HCT116 (cell line): ENCODE measurements around the gene CEP131. TPM values are rescaled to one million over a fixed set of nuclear protein-coding genes. Genes with fewer than 3 reads are reported as not detected.
"Not testable (repeated sequence)": the region's sequence is repeated elsewhere in the genome, so short reads cannot be mapped to it uniquely, and the experiment has no call there.

ENCODE experiments used
- ATAC-seq: fragments of 200-7000 bp; cut with Tn5 transposase; 2 replicates; pipeline ENCODE4 v1.9.1; 2020; ENCODE audit warnings: mild to moderate bottlenecking, moderate library complexity
- BruUV-seq: library from RNA; stranded (reverse); fragments of 400-500 nt; replicated peaks from 2 replicates; lab custom pipeline; 2021; lab: Mats Ljungman, UMichigan
- CTCF ChIA-PET: fragments of 300-600 bp; sonication (Branson Sonifier 250); formaldehyde crosslinking; loops from one replicate; lab custom pipeline; 2021; ENCODE audit warnings: antibody characterized with exemption; lab: Charles Lee
- POLR2A ChIA-PET: fragments of 300-600, 350-600 bp; sonication (Branson Sonifier 250); formaldehyde crosslinking; loops from one replicate; lab custom pipeline; 2021; ENCODE audit warnings: antibody characterized with exemption; lab: Charles Lee
- RAD21 ChIA-PET, 2 experiments: fragments of 300-600 bp; sonication (Branson Sonifier 250); formaldehyde crosslinking; loops; one replicate each; lab custom pipeline; 2023; ENCODE audit warnings: low total read pairs in 2 of 2; ENCODE audit not compliant: uncharacterized antibody in 2 of 2, unreplicated experiment in 2 of 2, low non-redundant PET in 1 of 2; lab: Charles Lee
- DNase-seq: peaks from one replicate; pipeline ENCODE4 v3.0.0-alpha.2; 2010; ENCODE audit warnings: low read depth, low spot score
- H2AFZ ChIP-seq: fragments of 200-600 bp; shearing (Covaris generic), sonication (generic); 2 replicates; pipeline ENCODE4 v1.6.1; 2017; ENCODE audit warnings: low read depth, mixed run types, mixed read lengths, antibody characterized with exemption, low read length; ENCODE audit not compliant: poor library complexity, severe bottlenecking
- H3K27ac ChIP-seq: 2 replicates; pipeline ENCODE4 v1.5.1; 2012; ENCODE audit warnings: low read depth, low read length
- H3K27me3 ChIP-seq: fragments of 200-600 bp; sonication (generic); 2 replicates; pipeline ENCODE4 v1.6.1; 2016; ENCODE audit warnings: mixed run types, low read length, mixed read lengths; ENCODE audit not compliant: insufficient read depth
- H3K36me3 ChIP-seq, 2 experiments: fragments of 200-500 bp in 1 of 2; fragments of 200-600 bp in 1 of 2; sonication (Bioruptor generic) in 1 of 2; sonication (generic) in 1 of 2; 2 replicates each; pipeline versions ENCODE4 v1.5.1 to v1.6.1; 2014 to 2016; ENCODE audit warnings: low read length in 2 of 2, inconsistent platforms in 1 of 2, mixed read lengths in 1 of 2, mixed run types in 1 of 2; ENCODE audit not compliant: insufficient read depth in 2 of 2, control insufficient read depth in 1 of 2
- H3K4me1 ChIP-seq, 2 experiments: fragments of 200-600 bp in 1 of 2; sonication (generic) in 1 of 2; 2 replicates each; pipeline versions ENCODE4 v1.5.1 to v1.6.1; 2012 to 2017; ENCODE audit warnings: low read length in 2 of 2, inconsistent platforms in 1 of 2, mild to moderate bottlenecking in 1 of 2, mixed read lengths in 1 of 2, mixed run types in 1 of 2, moderate library complexity in 1 of 2; ENCODE audit not compliant: insufficient read depth in 2 of 2, control insufficient read depth in 1 of 2
- H3K4me2 ChIP-seq: fragments of 200-600 bp; sonication (generic); 2 replicates; pipeline ENCODE4 v1.6.1; 2017; ENCODE audit warnings: mixed run types, low read length, mixed read lengths
- H3K4me3 ChIP-seq, 2 experiments: fragments of 200-600 bp in 1 of 2; sonication (generic) in 1 of 2; replicated peaks in 1 of 2; 2 replicates each; pipeline ENCODE4 v1.5.1; 2011 to 2016; ENCODE audit warnings: low read length in 2 of 2, control low read depth in 1 of 2, low read depth in 1 of 2, mild to moderate bottlenecking in 1 of 2, mixed read lengths in 1 of 2, mixed run types in 1 of 2
- H3K79me2 ChIP-seq: fragments of 200-600 bp; sonication (generic); 2 replicates; pipeline ENCODE4 v1.6.1; 2017; ENCODE audit warnings: mild to moderate bottlenecking, mixed run types, low read length, moderate library complexity, mixed read lengths; ENCODE audit not compliant: insufficient read depth
- H3K9ac ChIP-seq: fragments of 200-600 bp; sonication (generic); 2 replicates; pipeline ENCODE4 v1.6.1; 2016; ENCODE audit warnings: low read length, mixed read lengths
- H3K9me2 ChIP-seq: fragments of 200-600 bp; sonication (generic), shearing (Covaris generic); 2 replicates; pipeline ENCODE4 v1.6.1; 2017; ENCODE audit warnings: mixed run types, mild to moderate bottlenecking, moderate library complexity; ENCODE audit not compliant: insufficient read depth
- H3K9me3 ChIP-seq, 2 experiments: fragments of 200-500 bp in 1 of 2; fragments of 200-600 bp in 1 of 2; sonication (Bioruptor generic) in 1 of 2; sonication (generic) in 1 of 2; 2 replicates each; pipeline ENCODE4 v1.6.1; 2014 to 2017; ENCODE audit warnings: low read length in 2 of 2, mixed read lengths in 2 of 2, inconsistent platforms in 1 of 2, low read depth in 1 of 2, mild to moderate bottlenecking in 1 of 2, mixed run types in 1 of 2, moderate library complexity in 1 of 2; ENCODE audit not compliant: control insufficient read depth in 1 of 2, insufficient read depth in 1 of 2
- H4K20me1 ChIP-seq: fragments of 200-600 bp; sonication (generic), shearing (Covaris generic); 2 replicates; pipeline ENCODE4 v1.6.1; 2017; ENCODE audit warnings: mixed run types, mild to moderate bottlenecking, moderate library complexity; ENCODE audit not compliant: insufficient read depth
- ATF3 ChIP-seq: IDR thresholded peaks from 2 replicates; pipeline ENCODE4 v1.6.1; 2012
- CEBPB ChIP-seq: IDR thresholded peaks from 2 replicates; pipeline ENCODE4 v1.6.1; 2012; ENCODE audit warnings: low read depth
- EGR1 ChIP-seq: IDR thresholded peaks from 2 replicates; pipeline ENCODE4 v1.6.1; 2012; ENCODE audit warnings: low read depth
- ZFX ChIP-seq: fragments of 450-650 bp; IDR thresholded peaks from 2 replicates; pipeline ENCODE4 v1.6.1; 2017
- ZNF274 ChIP-seq: fragments of 200-500 bp; sonication (Bioruptor generic); IDR thresholded peaks from 2 replicates; pipeline ENCODE4 v1.6.1; 2014; ENCODE audit warnings: mild to moderate bottlenecking, low read depth, low read length, inconsistent platforms
- intact Hi-C: fragments of 100-400 bp; cut with micrococcal nuclease; formaldehyde crosslinking; loops from 2 replicates; pipeline ENCODE4 v1.10.0; 2022
- total RNA-seq: library from RNA; stranded (reverse); gene quantifications from one replicate; pipeline ENCODE4 v1.2.1, GENCODE V29; 2021; ENCODE audit not compliant: unreplicated experiment

Gene CEP131
- total RNA-seq, 1 experiment from 2014 or later: 30.2 TPM

DNA sequence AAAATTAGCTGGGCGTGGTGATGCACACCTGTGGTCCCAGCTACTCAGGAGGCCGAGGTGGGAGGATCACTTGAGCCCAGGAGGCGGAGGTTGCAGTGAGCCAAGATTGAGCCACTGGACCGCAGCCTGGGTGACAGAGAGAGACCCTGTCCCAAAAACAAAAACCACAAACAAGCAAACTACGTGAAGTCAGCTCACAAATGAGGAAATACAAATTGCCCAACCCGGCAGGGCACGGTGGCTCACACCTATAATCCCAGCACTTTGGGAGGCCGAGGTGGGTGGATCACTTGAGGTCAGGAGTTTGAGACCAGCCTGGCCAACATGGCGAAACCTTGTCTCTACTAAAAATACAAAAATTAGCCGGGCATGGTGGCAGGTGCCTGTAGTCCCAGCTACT lies 76.6 kb downstream of the CEP131 start:
- ATAC-seq, H3K27ac ChIP-seq, RAD21 ChIA-PET, CTCF ChIA-PET, H2AFZ ChIP-seq, H4K20me1 ChIP-seq, POLR2A ChIA-PET, H3K9ac ChIP-seq, H3K4me3 ChIP-seq, H3K79me2 ChIP-seq, intact Hi-C loops, H3K4me2 ChIP-seq, H3K9me3 ChIP-seq, H3K9me2 ChIP-seq, DNase-seq, BruUV-seq, H3K36me3 ChIP-seq: not testable (repeated sequence)
- Histone ChIP-seq H3K27me3 (peaks cover 14% of the 10 kb centered on the region; the same call in 1 of the 2 replicates), H3K4me1 (peaks cover 6 to 12% of the 10 kb centered on the region in 2 experiments; a peak in 3 of 4 replicates)

DNA sequence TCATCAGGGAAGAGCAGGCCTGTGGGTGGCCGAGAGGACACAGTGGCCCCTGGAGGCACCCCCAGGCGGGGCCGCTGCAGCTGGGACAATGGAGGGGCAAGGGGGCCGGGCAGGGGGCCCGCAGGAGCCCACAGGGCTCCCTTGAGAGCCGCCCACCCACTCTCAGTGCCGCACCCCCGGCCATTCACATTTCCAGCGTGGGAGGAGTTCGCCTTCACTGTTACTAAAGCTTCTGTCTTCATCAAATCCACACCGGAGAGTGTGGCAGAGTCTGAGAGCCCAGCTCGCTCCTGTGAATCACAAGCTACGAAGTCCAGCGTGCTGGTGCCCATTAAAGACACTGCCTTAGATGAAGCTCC lies 78.4 kb downstream of the CEP131 start:
- no peaks in the 10 kb centered on the region for H3K9me2 ChIP-seq
- H4K20me1 ChIP-seq: no peaks in the 10 kb centered on the region
- H3K9me3 ChIP-seq: no peaks in the 10 kb centered on the region
- H3K4me3 ChIP-seq: no peak overlapping the region
- H3K27me3 ChIP-seq: no peaks in the 10 kb centered on the region
- no peak overlapping the region for H2AFZ ChIP-seq
- intact Hi-C loops: loop anchor here (5.0 kb wide), 2 partner anchors 328 to 343 kb away; no protein-coding TSS in a partner anchor
- H3K27ac ChIP-seq: no peak overlapping the region
- no peak overlapping the region for H3K4me2 ChIP-seq
- DNase-seq (no peak), ATAC-seq (no peak)
- RAD21 ChIA-PET: interaction anchor here in 1 of 2 experiments (0.6 to 0.7 kb wide), 2 partner anchors 32 to 98 kb away, joined by 4 to 8 read pairs; no protein-coding TSS in a partner anchor
- TF ChIP-seq ATF3 (no peak), ZNF274 (no peak), EGR1 (no peak), ZFX (no peak), CEBPB (no peak)
- no peaks in the 10 kb centered on the region for H3K36me3 ChIP-seq
- H3K79me2 ChIP-seq: no peaks in the 10 kb centered on the region
- CTCF ChIA-PET: no interaction called here
- POLR2A ChIA-PET: interaction anchor here (0.7 kb wide), 1 partner anchor 90 kb away, joined by 3 read pairs; no protein-coding TSS in a partner anchor
- no TSS peak for BruUV-seq
- H3K9ac ChIP-seq: no peak overlapping the region
- peaks cover 6 to 12% of the 10 kb centered on the region in 2 experiments; a peak in 3 of 4 replicates for H3K4me1 ChIP-seq
